Raji (cell line): ENCODE data around the gene AKR1A1.

Experiments used
- POLR2A ChIP-seq: IDR thresholded peaks from 2 replicates; pipeline ENCODE4 v1.6.1; 2011; ENCODE audit warnings: low read depth, low read length, control low read depth; ENCODE audit not compliant: insufficient read depth

AKR1A1 gene

GRCh38 chr1:45585496-45586075 is 35.0 kb downstream of the AKR1A1 start:
- TF ChIP-seq POLR2A: no peak

GRCh38 chr1:45586769-45587168 is 36.1 kb downstream of the AKR1A1 start:
- TF ChIP-seq POLR2A: no peak

GRCh38 chr1:45589861-45590260 is 39.2 kb downstream of the AKR1A1 start:
- no peak for TF ChIP-seq POLR2A

- no peak for TF ChIP-seq POLR2A
Observed at GRCh38 chr1:45594412-45594811, 43.8 kb downstream of the AKR1A1 start.

GRCh38 chr1:45604239-45604638 is 53.6 kb downstream of the AKR1A1 start:
- no peak for TF ChIP-seq POLR2A

GRCh38 chr1:45607404-45608074 is 56.9 kb downstream of the AKR1A1 start:
- no peak for TF ChIP-seq POLR2A

GRCh38 chr1:45608175-45609156 is 57.8 kb downstream of the AKR1A1 start:
- TF ChIP-seq POLR2A: no peak

GRCh38 chr1:45610589-45611226 is 60.1 kb downstream of the AKR1A1 start:
- TF ChIP-seq POLR2A: no peak

- TF ChIP-seq POLR2A: no peak
Observed at GRCh38 chr1:45612941-45613579, 62.4 kb downstream of the AKR1A1 start.

GRCh38 chr1:45615885-45616284 is 65.3 kb downstream of the AKR1A1 start:
- no peak for TF ChIP-seq POLR2A

- TF ChIP-seq POLR2A: no peak
Observed at GRCh38 chr1:45617618-45618017, 67.0 kb downstream of the AKR1A1 start.

- no peak for TF ChIP-seq POLR2A
Observed at GRCh38 chr1:45619149-45619921, 68.7 kb downstream of the AKR1A1 start.
